Activated T-cell treated with anti-CD3 and anti-CD28 coated beads for 48 hours (primary cell): Measurements from ENCODE around the gene CCT6A.
"Not testable (repeated sequence)": the region's sequence is repeated elsewhere in the genome, so short reads cannot be mapped to it uniquely, and the experiment has no call there.

ENCODE experiments used
- DNase-seq: peaks from one replicate; pipeline ENCODE4 v3.0.0-alpha.2; 2020; ENCODE audit warnings: low read depth

The CCT6A gene, protein sequence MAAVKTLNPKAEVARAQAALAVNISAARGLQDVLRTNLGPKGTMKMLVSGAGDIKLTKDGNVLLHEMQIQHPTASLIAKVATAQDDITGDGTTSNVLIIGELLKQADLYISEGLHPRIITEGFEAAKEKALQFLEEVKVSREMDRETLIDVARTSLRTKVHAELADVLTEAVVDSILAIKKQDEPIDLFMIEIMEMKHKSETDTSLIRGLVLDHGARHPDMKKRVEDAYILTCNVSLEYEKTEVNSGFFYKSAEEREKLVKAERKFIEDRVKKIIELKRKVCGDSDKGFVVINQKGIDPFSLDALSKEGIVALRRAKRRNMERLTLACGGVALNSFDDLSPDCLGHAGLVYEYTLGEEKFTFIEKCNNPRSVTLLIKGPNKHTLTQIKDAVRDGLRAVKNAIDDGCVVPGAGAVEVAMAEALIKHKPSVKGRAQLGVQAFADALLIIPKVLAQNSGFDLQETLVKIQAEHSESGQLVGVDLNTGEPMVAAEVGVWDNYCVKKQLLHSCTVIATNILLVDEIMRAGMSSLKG

DNA sequence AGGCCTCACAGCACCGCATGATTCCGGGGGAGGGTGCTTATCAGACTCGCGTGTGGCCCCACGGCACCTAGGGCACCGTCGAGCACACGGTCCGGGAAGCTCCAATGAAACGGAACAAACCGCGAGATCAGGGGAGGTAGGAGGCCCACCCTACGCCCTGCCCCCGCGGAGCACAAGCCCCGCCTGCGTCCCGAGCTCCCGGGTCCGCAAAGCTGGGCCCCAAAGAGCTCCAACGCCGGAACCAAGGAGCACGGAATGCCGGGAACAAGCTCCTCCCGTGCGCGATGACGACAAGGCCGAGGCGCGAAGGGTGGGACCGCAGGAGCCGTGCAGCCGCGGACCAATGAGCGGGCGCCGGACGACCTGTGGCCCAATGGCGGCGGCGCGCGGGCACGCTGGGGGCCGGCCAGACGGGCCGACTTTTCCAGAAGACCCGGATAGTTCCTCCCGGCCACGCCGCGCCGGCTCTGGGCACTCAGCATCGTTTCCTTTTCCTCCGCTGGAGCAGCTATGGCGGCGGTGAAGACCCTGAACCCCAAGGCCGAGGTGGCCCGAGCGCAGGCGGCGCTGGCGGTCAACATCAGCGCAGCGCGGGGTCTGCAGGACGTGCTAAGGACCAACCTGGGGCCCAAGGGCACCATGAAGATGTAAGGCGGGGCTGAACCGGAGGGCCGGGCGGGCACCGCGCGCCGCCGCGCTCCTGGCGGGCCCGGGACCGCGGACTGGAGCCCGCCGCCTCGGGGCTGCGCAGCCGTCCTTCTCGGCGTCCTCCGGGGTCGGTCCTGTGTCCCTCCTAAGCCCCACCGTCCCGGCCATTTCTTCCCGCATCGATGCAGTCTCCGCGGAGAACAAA lies at the start of gene CCT6A, which contains the start of gene PSPH:
Gene CCT6A (plus strand): TSS at position 427 of the 853 bp plus-strand sequence. CDS start 84 bp downstream, at position 511.
Gene PSPH (minus strand): TSS at position 106 of the 853 bp plus-strand sequence. CDS start 30,232 bp downstream, outside the sequence.
- DNase-seq, result peak; percentile 94

DNA sequence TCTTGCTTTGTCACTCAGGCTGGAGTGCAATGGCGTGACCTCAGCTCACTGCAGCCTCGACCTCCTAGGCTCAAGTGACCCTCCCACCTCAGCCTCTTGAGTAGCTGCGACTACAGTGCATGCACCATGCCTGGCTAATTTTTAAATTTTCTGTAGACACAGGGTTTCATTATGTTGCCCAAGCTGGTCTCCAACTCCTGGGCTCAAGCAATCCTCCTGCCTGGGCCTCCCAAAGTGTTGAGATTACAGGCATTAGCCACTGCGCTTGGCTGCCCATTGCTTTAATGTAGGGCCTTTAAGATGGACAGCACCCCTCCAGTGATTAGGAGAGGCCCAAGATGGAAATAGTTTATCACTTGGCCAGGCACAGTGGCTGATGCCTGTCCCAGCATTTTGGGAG lies 47.8 kb upstream of the CCT6A start:
- DNase-seq, result no peak

DNA sequence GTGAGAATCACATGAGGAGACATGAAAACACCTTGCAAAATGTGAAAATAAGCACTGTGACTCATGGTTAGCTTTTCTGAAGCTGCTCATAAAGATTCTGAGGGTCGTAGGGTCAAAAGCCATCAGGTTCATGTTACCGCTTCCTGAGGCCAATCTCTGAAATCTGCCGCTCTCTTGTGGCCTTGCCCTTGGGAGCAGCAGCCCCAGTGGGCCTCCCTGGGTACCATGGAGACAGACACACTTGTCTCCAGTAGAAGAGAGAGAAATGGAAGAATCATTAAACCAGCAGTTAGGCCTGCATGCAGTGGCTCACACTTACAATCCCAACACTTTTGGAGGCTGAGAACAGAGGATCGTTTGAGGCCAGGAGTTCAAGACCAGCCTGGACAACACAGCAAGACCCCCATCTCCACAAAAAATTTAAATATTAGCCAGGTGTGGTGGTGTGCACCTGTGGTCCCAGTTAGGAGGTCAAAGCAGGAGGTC lies 44.4 kb upstream of the CCT6A start:
- no peak for DNase-seq

DNA sequence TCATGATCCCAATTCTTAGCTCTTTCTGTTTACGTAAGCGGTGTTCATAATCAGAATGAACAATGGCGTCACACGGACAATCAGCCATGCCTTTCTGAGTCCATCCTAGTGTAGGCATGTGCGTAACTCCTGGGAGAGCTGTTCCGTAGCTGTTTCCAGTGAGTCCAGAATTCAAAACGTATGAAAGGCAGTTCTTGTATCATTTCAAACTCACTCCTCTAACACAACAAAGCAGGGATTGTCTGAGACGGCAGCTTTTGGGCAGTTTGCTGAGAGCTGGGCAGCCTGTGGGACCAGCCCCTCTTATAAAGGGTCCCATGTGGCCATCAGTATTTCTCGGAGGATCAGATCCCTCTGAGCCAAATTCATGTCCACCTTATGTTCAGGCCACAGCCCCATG lies 43.7 kb upstream of the CCT6A start:
- DNase-seq, result no peak

DNA sequence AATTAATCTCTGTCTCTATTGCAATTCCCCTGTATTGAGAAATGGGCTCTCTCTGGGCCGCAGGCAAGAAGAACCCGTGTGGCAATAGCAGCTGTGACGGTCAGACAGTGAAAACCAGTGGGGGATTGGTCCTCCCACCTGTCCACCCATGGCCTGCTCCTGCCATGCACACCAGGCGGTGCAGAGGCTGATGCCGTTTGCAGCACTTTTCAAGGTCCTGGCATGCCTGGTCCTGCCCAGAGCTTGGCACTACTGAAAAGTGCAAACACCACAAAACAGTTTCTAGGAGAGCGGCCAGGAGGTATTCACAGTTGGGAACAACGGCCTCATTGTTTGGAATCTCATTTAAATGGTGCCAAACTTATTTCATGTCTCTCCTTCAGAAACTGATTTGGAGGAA lies 41.9 kb upstream of the CCT6A start:
- no peak for DNase-seq

DNA sequence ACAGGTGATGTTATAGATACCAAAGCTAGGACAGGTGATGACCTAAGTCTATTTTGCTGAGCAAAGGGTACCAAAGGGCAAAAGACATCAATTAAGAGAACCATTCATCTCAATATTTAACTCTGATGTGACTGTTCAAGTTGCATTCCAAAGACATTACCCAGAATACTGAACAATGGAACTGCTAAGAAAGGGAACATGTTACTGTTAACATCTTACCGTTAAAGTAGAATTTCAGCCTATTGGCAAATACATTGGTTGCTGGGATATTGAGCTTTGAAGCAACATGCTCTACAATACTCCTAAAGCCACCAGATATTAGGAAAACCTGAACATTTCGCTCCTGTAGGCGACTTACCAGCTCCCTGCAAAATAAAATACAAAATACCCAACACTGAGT lies 34.5 kb upstream of the CCT6A start:
- DNase-seq, result not testable (repeated sequence)

DNA sequence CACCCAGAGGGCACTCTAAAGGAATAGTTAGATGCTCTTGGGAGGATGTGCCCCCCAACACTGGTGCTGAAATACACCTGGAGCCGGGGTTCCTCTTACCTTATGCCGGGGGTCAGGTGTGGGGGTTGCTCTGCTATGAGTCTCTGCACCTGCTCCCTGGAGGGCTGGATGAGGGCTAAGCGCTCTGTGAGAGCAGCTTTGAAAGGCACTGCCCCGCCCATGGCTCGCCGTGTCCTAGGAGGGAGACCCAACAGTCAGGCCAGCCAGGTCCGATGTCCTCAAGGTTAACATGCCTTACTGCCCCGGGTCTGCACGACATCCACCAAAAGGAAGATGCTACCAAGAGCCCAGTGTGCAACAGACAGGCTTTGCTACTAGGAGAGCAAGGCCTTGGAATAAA lies 32.1 kb upstream of the CCT6A start:
- no peak for DNase-seq

DNA sequence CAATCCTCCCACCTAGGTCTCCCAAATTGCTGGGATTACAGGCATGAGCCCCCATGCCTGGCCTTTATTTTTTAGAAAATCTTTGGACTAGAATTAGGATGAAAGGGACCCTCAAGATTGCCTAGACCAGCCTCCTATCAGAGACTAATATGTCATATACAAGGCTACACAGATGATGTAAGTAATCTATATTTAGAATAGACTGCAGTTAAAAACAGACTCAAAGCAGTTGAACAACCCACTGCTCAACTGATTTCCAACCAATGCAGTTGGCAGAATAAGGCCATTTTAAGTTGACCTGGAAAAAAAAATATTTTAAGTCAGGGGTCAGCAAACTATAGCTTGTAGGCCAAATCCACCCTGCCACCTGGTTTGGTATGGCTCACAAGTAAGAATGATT lies 28.1 kb upstream of the CCT6A start:
- DNase-seq, result no peak

DNA sequence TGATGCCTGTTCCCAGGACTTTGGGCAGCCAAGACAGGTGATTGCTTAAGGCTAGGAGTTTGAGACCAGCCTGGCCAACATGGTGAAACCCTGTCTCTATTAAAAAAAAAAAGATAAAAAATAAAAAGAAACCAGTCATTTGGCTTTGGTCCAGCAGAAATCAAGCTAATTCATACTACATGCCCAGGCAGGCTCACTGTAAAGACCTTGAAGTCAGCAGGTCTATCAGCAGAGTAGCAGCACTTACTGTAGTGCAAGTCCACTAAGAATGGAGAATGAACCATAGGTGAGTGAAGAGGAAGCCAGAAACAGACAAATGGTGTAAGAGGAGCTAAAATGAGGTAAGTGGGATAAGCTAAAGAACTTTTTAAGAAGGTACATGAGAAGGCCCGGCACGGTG lies 25.0 kb upstream of the CCT6A start:
- DNase-seq, result no peak

DNA sequence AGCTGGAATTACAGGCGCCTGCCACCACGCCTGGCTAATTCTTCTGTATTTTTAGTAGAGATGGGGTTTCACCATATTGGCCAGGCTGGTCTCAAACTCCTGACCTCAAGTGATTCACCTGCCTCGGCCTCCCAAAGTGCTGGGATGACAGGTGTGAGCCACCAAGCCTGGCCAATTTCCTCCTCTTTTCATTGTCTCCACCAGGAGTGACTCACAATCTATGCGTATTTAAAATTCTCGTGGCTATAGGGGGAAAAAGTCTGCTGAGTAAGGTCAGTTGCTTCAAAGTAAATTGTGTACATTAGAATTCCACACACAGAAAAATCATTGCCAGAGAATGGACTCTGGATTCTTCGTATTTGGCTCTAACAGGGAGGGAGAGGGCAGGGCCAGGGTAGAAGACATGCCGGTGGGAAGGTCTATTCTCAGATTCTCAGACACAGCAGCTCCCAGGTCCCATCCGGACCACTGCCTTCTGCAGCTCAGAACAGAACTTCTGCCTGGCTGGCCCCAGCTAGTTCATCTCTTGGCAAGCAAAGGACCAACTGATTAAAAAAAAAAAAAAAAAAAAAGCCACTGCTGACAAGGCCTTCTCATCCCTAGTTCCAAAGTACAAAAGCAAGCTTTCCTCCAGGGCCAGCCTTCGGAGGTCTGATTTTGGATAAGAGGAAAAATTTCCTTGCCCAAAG lies 22.5 kb upstream of the CCT6A start:
- no peak for DNase-seq

DNA sequence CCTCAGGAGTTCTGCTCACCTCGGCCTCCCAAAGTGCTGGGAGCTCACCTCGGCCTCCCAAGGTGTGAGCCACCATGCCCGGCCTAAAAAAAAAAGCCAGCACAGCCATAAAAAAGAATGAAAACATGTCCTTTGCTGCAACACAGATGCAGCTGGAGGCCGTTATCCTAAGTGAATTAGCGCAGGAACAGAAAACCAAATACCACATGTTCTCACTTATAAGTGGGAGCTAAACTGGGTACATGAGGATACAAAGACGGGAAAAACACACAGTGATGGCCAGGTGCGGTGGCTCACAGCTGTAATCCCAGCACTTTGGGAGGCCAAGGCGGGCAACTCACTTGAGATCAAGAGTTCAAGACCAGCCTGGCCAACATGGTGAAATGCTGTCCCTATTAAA lies 21.2 kb upstream of the CCT6A start:
- no peak for DNase-seq

DNA sequence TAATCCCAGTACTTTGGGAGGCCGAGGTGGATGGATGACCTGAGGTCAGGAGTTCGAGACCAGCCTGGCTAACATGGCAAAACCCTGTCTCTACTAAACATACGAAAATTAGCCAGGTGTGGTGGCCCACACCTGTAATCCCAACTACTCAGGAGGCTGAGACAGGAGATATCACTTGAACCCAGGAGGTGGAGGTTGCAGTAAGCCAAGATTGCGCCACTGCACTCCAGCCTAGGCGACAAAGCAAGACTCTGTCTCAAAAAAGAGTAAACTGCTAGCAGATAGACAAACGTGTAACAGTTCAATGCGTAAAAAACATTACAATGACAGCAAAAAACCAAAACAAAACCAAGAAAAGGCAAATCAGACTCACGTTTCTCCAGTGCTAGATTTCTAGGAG lies 20.0 kb upstream of the CCT6A start:
- DNase-seq, result not testable (repeated sequence)

DNA sequence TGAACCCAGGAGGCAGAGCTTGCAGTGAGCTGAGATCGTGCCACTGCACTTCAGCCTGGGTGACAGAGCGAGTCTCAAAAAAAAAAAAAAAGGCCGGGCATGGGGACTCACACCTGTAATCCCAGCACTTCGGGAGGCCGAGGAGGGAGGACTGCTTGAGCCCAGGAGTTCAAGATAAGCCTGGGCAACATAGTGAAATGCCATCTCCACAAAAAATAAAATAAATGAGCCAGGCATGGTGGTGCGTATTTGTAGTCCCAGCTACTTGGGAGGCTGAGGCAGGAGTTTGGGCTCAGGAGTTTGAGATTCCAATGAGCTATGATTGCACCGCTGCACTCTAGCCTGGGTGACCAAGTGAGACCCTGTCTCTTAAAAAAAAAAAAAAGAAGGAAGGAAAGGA lies 19.0 kb upstream of the CCT6A start:
- not testable (repeated sequence) for DNase-seq

DNA sequence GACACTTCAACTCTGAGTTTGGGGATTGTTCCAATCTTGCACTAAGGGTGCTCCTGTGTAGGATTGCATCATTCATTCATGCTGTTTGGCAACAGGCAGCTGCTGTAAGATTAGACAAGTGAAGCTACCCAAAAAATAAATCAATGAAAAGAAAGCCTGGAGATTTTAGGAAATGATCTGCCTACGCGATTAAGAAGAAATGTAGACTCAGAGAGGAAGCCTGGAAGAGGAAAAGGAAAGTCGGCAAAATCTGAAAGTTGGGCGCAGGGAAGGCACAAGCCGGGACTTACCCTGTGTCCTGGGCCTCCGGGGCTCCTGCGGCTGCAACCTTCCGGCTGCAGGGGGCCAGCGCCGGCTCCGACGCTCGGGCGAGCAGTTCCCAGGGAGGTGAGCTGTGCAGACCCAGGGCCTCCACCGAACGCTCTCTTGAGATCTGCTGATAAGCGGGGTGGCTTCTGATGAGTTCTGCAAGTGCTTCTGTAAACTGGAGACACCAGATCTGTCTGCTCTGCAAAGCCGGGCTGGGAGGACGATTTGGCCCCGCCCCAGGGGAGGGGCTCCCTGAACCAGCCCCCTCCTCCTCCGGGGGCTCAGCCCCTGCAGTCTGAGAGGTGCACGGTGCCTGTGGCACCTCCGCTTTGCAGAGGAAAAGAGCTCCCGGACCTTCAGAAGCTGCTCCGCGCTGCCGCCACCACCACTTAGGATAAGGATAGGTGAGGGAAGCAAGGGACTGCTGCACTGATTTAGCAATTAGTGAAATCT lies 17.7 kb upstream of the CCT6A start:
- DNase-seq, result peak; percentile 65

DNA sequence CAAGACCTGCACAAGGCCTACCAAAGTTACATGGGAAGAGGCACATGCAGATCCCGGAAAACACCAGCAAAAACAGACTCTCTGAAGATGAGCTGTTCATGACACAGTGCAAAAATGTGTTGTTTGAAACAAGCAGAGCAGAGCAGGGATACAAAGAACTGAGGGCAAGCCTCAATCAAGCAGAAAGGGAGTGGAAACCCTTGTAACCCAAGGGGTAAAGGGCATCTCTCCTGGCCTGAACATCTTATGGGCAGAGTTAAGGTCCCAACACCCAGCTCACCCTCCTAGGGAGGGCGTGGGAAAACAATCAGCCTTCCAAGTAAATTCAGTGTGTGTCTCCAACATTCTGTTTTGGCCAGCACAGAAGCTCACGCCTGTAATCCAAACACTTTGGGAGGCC lies 10.8 kb upstream of the CCT6A start:
- DNase-seq, result no peak

DNA sequence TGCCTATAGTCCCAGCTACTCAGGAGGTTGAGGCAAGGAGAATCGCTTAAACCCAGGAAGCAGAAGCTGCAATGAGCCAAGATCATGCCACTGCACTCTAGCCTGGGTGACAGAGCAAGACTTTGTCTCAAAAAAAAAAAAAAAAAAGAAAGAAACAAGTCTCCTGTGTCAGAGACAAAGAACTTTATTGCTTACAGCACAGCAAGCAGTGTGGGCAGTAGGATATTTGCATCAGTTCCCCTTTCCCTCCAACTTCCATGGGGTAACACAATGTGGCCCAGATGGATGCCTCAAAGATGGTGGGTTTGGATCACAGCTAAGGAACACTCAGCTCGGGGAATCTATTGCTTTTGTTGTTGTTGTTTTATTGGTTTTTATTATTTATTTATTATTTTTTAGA lies 5.8 kb upstream of the CCT6A start:
- not testable (repeated sequence) for DNase-seq

DNA sequence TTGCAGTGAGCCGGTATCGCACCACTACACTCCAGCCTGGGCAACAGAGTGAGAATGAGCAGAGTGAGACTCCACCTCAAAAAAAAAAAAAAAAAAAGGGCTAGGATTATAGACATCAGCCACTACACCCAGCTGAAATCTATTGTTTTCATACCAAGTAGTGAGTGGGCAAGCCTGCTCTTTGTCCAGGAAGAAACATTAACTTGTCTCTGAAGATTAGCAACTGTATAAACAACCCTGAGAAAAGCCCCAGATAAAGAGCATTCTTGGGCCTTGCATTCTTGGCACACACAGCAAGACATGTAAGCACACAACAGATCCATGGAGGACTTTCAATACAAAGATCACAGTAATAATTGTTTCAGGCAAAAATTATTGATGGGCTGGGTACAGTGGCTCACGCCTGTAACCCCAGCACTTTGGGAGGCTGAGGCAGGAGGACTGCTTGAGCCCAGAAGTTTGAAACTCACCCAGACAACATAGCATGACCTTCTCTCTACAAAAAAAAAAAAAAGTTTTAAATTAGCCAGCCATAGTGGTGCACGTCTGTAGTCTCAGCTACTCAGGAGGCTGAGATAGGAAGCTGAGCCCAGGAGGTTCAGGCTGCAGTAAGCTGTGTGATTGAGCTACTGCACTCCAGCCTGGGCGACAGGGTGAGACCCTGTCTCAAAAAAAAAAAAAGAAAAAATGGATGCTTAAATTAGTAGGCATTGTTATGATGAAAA lies 4.7 kb upstream of the CCT6A start:
- DNase-seq, result no peak

DNA sequence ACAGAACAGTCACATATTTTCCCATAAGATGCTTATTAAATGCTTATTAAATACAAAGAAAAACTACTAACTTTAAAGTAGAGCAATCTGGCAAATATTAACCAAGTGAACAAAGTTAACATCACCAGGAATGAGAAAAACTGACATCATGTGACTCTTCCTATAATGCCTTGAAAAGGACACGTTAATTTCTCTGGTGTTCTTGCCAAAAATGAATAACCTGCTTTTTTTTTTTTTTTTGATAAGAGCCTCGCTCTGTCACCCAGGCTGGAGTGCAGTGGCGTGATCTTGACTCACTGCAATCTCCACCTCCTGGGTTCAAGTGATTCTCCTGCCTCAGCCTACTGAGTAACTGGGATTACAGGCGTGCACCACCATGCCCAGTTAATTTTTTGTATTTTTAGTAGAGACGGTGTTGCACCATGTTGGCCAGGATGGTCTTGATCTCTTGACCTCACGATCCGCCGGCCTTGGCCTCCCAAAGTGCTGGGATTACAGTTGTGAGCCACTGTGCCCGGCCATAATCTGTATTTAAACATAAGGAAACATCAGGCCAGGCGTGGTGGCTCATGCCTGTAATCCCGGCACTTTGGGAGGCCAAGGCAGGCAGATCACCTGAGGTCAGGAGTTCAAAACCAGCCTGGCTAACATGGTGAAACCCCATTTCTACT lies 4.0 kb upstream of the CCT6A start:
- DNase-seq, result not testable (repeated sequence)

DNA sequence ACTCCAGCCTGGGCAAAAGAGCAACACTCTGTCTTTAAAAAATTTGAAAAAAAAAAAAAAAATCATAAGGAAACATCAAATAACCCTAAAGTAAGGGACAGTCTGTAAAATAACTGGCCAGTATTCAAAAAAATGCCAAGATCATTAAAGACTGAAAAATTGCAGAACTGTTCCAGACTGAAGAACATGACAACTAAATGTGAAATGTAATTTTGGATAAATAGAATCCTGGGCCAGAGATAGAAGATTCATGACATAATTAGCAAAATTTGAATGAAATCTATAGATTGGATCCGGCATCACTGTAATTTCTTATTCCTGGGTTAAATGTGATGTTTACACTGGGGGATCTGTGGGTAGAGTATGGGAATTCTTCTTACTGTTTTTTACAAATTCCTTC lies 3.3 kb upstream of the CCT6A start:
- DNase-seq, result no peak

DNA sequence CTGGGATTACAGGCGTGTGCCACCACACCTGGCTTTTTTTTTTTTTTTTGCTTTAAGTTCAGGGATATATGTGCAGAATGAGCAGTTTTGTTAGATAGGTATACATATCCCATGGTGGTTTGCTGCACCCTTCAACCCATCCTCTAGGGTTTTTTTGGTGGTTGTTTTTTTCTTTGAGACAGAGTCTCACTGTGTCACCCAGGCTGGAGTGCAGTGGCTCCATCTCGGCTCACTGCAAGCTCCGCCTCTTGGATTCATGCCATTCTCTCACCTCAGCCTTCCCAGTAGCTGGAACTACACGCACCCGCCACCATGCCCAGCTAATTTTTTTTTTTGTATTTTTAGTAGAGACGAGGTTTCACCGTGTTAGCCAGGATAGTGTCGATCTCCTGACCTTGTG lies 2.8 kb upstream of the CCT6A start:
- not testable (repeated sequence) for DNase-seq
